ENCODE measurements around the gene BSCL2. TPM values are rescaled to one million over a fixed set of nuclear protein-coding genes. Genes with fewer than 3 reads are reported as not detected.

BSCL2 gene
- total and polyA plus RNA-seq, 2 donors = 29.3 to 76.6 TPM

DNA sequence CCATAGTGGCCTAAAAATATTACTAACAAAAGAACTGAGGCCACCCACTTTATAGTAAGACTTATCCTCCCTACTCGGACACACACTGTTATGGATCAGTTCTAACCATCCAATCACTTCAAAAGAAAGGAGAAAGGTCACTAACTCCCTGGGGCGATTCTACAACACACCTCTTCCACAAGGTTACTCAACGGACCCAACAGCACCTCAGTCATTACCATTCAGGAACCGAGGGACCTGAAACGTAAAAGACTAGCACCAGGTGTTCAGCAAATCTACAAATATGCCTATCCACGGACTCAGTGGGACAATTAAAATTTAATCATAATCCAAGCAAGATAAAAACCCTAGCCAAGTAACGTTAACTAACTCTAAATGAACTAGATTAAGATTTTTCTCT, 18.4 kb upstream of the BSCL2 start:
- H3K4me1 ChIP-seq (ENCODE audit: control insufficient read depth in 2 of 2, insufficient read depth in 2 of 2, low read length in 2 of 2) = peaks cover 13 to 27% of the 10 kb centered on the region in 2 donors
- 3% methylated on average over 7 of the region's 7 CpGs for WGBS
- H3K27ac ChIP-seq (ENCODE audit: low read depth in 1 of 2, low read length in 1 of 2) = peak overlapping the region in 1 of 2 donors; percentile 100
- H3K4me3 ChIP-seq (ENCODE audit: low read length in 2 of 2) = peak overlapping the region; percentile 65 to 78
- peak in 1 of 9 donors; percentile 18 for DNase-seq (ENCODE audit: low read depth in 6 of 9, low spot score in 9 of 9)
- no peaks in the 10 kb centered on the region for H3K9me3 ChIP-seq (ENCODE audit: control insufficient read depth in 2 of 2, insufficient read depth in 1 of 2, low read length in 1 of 2)
- H3K27me3 ChIP-seq (ENCODE audit: control insufficient read depth in 2 of 2, insufficient read depth in 1 of 2, low read length in 1 of 2) = no peaks in the 10 kb centered on the region
- peaks cover 34 to 58% of the 10 kb centered on the region in 2 donors for H3K36me3 ChIP-seq (ENCODE audit: control insufficient read depth in 2 of 2, insufficient read depth in 2 of 2, low read length in 1 of 2)

DNA sequence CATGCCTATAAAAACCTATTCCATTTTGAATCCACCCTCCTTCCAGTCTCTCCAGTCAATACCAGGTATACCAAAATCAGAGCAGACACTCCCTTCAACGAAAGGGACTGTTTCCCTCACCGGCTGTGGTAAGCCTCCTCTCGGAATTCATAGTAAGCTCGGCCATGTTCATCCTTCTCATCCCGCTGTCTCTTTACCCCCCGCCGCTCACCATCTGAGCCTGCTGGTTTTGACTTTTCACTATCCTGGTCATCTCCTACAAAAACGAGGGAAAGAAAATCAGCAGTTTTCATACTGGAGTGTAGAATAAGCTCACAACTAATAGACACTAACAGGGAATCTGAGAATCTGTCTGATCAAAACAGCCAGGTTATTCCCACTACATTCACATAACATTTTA, 16.9 kb upstream of the BSCL2 start:
- WGBS = 90% methylated on average over 8 of the region's 8 CpGs
- peaks cover 6 to 13% of the 10 kb centered on the region in 2 donors for H3K4me1 ChIP-seq (ENCODE audit: control insufficient read depth in 2 of 2, insufficient read depth in 2 of 2, low read length in 2 of 2)

DNA sequence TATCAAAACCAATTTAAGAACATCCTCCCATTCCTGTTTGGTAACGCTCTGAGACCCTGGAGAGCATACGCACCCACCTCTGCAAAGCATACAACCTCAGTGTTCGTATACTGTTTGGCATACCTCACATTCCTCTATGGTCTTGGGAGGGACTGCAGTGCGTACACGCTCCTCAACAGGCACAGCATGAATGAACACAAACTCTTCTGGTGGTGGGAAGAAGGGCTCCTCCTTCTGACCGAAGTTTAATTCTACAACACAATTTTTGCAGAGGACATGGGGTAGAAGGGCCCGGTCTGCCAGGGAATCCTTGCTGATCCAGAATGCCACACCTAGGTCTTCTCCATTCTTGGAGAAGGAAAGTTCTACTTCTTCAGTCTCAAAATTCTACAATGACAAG, 14.8 kb upstream of the BSCL2 start:
- peaks cover 6 to 11% of the 10 kb centered on the region in 2 donors for H3K4me1 ChIP-seq (ENCODE audit: control insufficient read depth in 2 of 2, insufficient read depth in 2 of 2, low read length in 2 of 2)

More for the DNA sequence above, 16.9 kb upstream of the BSCL2 start:
- H3K27ac ChIP-seq (ENCODE audit: low read depth in 1 of 2, low read length in 1 of 2) = no peak overlapping the region
- peaks cover 48 to 67% of the 10 kb centered on the region in 2 donors for H3K36me3 ChIP-seq (ENCODE audit: control insufficient read depth in 2 of 2, insufficient read depth in 2 of 2, low read length in 1 of 2)
- peak overlapping the region in 1 of 2 donors; percentile 78 for H3K4me3 ChIP-seq (ENCODE audit: low read length in 2 of 2)
- DNase-seq (ENCODE audit: low read depth in 6 of 9, low spot score in 9 of 9) = no peak
- H3K27me3 ChIP-seq (ENCODE audit: control insufficient read depth in 2 of 2, insufficient read depth in 1 of 2, low read length in 1 of 2) = no peaks in the 10 kb centered on the region
- H3K9me3 ChIP-seq (ENCODE audit: control insufficient read depth in 2 of 2, insufficient read depth in 1 of 2, low read length in 1 of 2) = no peaks in the 10 kb centered on the region

DNA sequence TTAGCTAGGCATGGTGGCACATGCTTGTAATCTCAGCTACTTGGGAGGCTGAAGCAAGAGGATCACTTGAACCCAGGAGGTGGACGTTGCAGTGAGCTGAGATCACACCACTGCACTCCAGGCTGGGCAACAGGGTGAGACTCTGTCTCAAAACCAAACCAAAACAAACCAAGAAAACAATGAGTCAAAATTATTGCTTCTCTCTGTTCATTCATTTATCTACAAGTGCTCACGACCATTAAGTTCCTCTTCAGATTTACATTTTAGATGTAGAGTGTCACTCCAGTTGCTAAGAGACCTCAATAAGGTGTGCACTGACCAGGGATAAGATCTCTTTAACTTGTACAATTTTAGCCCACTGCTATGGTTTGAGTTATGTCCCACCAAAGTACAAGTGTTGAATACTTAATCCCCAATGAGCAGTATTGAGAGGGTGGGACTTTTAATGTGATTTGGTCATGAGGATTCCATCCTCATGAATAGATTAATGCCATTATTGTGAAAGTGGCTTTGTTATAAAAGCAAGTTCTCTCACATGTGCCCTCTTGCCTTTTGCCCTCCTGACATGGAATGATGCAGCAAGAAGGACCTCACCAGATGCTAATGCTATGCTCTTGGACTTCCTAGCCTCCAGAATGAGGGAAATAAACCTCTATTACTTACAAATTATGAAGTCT, 12.2 kb upstream of the BSCL2 start:
- H3K27ac ChIP-seq (ENCODE audit: low read depth in 1 of 2, low read length in 1 of 2) = no peak overlapping the region
- H3K36me3 ChIP-seq (ENCODE audit: control insufficient read depth in 2 of 2, insufficient read depth in 2 of 2, low read length in 1 of 2) = peaks cover 81 to 99% of the 10 kb centered on the region in 2 donors
- H3K9me3 ChIP-seq (ENCODE audit: control insufficient read depth in 2 of 2, insufficient read depth in 1 of 2, low read length in 1 of 2) = peaks cover 0 to 3% of the 10 kb centered on the region in 2 donors
- WGBS = 94% methylated on average over 2 of the region's 2 CpGs
- no peak overlapping the region for H3K4me3 ChIP-seq (ENCODE audit: low read length in 2 of 2)
- no peak for DNase-seq (ENCODE audit: low read depth in 6 of 9, low spot score in 9 of 9)
- H3K27me3 ChIP-seq (ENCODE audit: control insufficient read depth in 2 of 2, insufficient read depth in 1 of 2, low read length in 1 of 2) = no peaks in the 10 kb centered on the region
- H3K4me1 ChIP-seq (ENCODE audit: control insufficient read depth in 2 of 2, insufficient read depth in 2 of 2, low read length in 2 of 2) = peaks cover 0 to 4% of the 10 kb centered on the region in 2 donors

More for the DNA sequence above, 14.8 kb upstream of the BSCL2 start:
- Histone ChIP-seq H3K9me3 (ENCODE audit: control insufficient read depth in 2 of 2, insufficient read depth in 1 of 2, low read length in 1 of 2) (no peaks in the 10 kb centered on the region), H3K27ac (ENCODE audit: low read depth in 1 of 2, low read length in 1 of 2) (no peak overlapping the region), H3K36me3 (ENCODE audit: control insufficient read depth in 2 of 2, insufficient read depth in 2 of 2, low read length in 1 of 2) (peaks cover 62 to 88% of the 10 kb centered on the region in 2 donors), H3K27me3 (ENCODE audit: control insufficient read depth in 2 of 2, insufficient read depth in 1 of 2, low read length in 1 of 2) (no peaks in the 10 kb centered on the region), H3K4me3 (ENCODE audit: low read length in 2 of 2) (no peak overlapping the region)
- WGBS = 94% methylated on average over 7 of the region's 7 CpGs
- no peak for DNase-seq (ENCODE audit: low read depth in 6 of 9, low spot score in 9 of 9)

DNA sequence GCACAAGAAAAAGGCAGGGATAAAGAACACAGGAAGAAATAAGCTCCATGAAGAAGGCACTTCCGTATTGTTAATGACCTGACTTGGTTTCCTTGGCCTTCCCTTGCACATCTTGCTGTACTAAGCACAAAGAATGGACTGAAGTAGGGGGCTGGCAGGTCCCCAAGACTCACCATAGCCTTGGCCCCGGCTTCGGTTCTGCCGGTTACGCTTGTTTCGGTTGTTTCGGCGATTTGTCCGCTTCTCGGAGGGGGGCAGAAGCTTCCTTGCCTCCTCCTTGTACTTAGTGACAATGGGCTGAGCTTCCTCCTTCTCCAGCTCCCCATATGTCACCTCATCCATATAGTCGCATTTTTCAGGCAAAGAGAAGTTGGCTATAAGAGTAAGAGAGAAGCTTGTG, 9.6 kb upstream of the BSCL2 start:
- Histone ChIP-seq H3K27ac (ENCODE audit: low read depth in 1 of 2, low read length in 1 of 2) (no peak overlapping the region), H3K27me3 (ENCODE audit: control insufficient read depth in 2 of 2, insufficient read depth in 1 of 2, low read length in 1 of 2) (no peaks in the 10 kb centered on the region), H3K4me3 (ENCODE audit: low read length in 2 of 2) (no peak overlapping the region), H3K36me3 (ENCODE audit: control insufficient read depth in 2 of 2, insufficient read depth in 2 of 2, low read length in 1 of 2) (peaks cover 79 to 98% of the 10 kb centered on the region in 2 donors), H3K9me3 (ENCODE audit: control insufficient read depth in 2 of 2, insufficient read depth in 1 of 2, low read length in 1 of 2) (peaks cover 0 to 3% of the 10 kb centered on the region in 2 donors), H3K4me1 (ENCODE audit: control insufficient read depth in 2 of 2, insufficient read depth in 2 of 2, low read length in 2 of 2) (no peaks in the 10 kb centered on the region)
- no peak for DNase-seq (ENCODE audit: low read depth in 6 of 9, low spot score in 9 of 9)
- WGBS = 97% methylated on average over 11 of the region's 11 CpGs

DNA sequence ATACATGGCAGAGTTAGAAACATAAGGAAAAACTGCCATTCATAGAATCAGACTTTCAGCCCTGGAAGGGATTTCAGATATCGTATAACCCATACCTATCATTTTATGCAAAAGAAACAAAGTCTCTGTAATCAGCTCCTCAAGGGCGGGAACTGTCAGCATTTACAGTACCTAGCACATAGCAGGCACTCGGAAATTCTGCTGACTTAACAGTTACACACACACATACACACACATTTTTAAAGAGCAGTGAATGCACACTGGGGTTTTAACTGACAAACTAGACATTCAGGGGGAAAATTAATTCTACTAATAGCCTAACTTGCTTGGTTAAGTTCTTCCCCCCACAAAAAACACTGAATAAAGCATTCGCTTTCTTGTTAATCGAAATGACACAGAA, 9.0 kb upstream of the BSCL2 start:
- Histone ChIP-seq H3K27ac (ENCODE audit: low read depth in 1 of 2, low read length in 1 of 2) (no peak overlapping the region), H3K4me1 (ENCODE audit: control insufficient read depth in 2 of 2, insufficient read depth in 2 of 2, low read length in 2 of 2) (no peaks in the 10 kb centered on the region), H3K27me3 (ENCODE audit: control insufficient read depth in 2 of 2, insufficient read depth in 1 of 2, low read length in 1 of 2) (no peaks in the 10 kb centered on the region), H3K9me3 (ENCODE audit: control insufficient read depth in 2 of 2, insufficient read depth in 1 of 2, low read length in 1 of 2) (peaks cover 0 to 3% of the 10 kb centered on the region in 2 donors), H3K36me3 (ENCODE audit: control insufficient read depth in 2 of 2, insufficient read depth in 2 of 2, low read length in 1 of 2) (peaks cover 76 to 98% of the 10 kb centered on the region in 2 donors), H3K4me3 (ENCODE audit: low read length in 2 of 2) (no peak overlapping the region)
- 97% methylated on average over 5 of the region's 5 CpGs for WGBS
- DNase-seq (ENCODE audit: low read depth in 6 of 9, low spot score in 9 of 9) = no peak

DNA sequence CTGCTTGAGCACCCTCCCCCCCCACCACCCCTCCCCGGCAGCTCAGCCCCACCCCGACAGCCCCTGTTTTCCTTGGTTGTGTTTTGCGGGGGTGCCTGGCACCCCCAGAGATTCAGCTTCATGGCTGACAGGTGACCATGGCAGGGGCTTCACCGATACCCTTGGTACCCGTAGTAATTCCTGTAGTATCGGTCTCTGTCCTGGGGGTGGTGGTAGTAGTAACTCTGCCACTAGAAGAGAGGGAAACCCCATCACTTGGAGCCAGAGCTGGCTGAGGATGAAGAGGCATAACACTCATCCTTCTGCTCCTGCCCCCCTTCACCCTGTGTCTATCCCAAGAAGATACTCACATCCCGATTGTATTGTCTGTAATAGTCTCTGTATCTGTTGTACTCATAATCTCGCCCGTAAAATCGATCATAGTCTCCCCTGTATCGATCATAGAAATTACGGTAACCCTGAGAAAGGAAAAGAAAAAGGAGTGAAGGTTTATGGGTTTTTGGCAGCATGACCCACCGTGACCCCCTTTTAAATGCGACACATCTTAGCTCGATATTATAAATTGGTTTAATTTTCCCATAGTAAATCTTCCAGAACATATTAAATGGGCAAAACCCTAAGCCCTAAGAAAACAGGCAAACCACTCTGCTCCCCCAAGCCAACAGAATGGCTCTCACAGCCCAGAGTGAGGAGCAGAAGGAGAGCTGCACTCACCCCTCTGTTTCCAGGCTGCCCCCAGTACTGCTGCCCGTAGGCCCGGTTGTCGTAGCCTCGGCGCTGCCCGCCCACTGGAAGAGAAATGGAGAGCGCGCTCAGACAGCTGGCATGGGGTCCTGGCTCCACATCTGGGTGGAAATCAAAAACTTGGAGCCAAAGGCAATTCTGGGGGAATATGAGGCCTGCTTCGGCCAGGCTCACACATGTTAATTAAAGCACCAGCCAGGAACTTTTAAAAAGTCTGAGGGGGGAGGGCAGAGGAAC, 8.2 kb upstream of the BSCL2 start:
- Histone ChIP-seq H3K4me1 (ENCODE audit: control insufficient read depth in 2 of 2, insufficient read depth in 2 of 2, low read length in 2 of 2) (peaks cover 0 to under 1% of the 10 kb centered on the region in 2 donors), H3K27ac (ENCODE audit: low read depth in 1 of 2, low read length in 1 of 2) (no peak overlapping the region), H3K36me3 (ENCODE audit: control insufficient read depth in 2 of 2, insufficient read depth in 2 of 2, low read length in 1 of 2) (peaks cover 72 to 97% of the 10 kb centered on the region in 2 donors), H3K4me3 (ENCODE audit: low read length in 2 of 2) (no peak overlapping the region), H3K27me3 (ENCODE audit: control insufficient read depth in 2 of 2, insufficient read depth in 1 of 2, low read length in 1 of 2) (no peaks in the 10 kb centered on the region), H3K9me3 (ENCODE audit: control insufficient read depth in 2 of 2, insufficient read depth in 1 of 2, low read length in 1 of 2) (peaks cover 0 to 3% of the 10 kb centered on the region in 2 donors)
- DNase-seq (ENCODE audit: low read depth in 6 of 9, low spot score in 9 of 9) = no peak
- WGBS = 98% methylated on average over 24 of the region's 24 CpGs

DNA sequence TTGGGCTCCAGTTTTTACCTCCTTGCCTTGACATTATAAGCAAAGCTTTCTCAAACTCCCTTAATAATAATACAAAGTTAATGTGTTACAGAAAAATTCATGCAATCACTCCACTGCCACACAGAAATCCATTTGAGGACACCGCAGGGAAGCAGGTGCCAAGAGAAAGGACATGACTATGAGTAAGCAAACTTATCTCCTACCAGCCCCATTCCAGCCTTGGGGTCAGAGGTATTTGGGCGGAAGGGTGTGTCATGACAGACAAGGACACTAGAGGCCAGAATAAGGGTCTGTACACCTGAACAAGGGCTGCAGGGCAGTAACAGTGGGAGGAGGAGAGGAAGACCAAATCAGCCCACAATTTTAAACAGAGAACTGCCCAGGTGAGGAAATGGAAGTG, 6.1 kb upstream of the BSCL2 start:
- H3K4me3 ChIP-seq (ENCODE audit: low read length in 2 of 2) = no peak overlapping the region
- no peak overlapping the region for H3K27ac ChIP-seq (ENCODE audit: low read depth in 1 of 2, low read length in 1 of 2)
- WGBS = 96% methylated on average over 2 of the region's 2 CpGs
- no peak for DNase-seq (ENCODE audit: low read depth in 6 of 9, low spot score in 9 of 9)
- peaks cover 0 to 3% of the 10 kb centered on the region in 2 donors for H3K9me3 ChIP-seq (ENCODE audit: control insufficient read depth in 2 of 2, insufficient read depth in 1 of 2, low read length in 1 of 2)
- peaks cover 9 to 18% of the 10 kb centered on the region in 2 donors for H3K4me1 ChIP-seq (ENCODE audit: control insufficient read depth in 2 of 2, insufficient read depth in 2 of 2, low read length in 2 of 2)
- H3K36me3 ChIP-seq (ENCODE audit: control insufficient read depth in 2 of 2, insufficient read depth in 2 of 2, low read length in 1 of 2) = peaks cover 56 to 81% of the 10 kb centered on the region in 2 donors
- no peaks in the 10 kb centered on the region for H3K27me3 ChIP-seq (ENCODE audit: control insufficient read depth in 2 of 2, insufficient read depth in 1 of 2, low read length in 1 of 2)

DNA sequence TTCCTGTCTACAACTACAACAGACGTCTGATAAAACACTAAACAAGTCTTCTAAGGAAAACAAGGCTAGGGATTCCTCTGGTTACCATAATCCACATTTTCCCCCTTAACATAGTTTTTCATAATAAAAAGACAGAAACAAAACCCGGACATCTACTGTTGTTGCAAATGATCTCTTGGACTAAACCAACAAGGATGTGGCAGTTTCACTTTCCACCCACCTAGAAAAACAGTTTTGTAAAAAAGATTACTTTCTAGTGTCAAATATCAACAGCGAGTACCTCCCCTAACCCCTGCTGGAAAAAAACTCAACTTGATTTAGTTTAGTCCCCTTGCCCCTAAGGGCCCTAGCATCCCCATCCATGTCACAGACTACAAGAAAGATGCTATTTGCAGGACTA, 5.6 kb upstream of the BSCL2 start:
- peaks cover 54 to 77% of the 10 kb centered on the region in 2 donors for H3K36me3 ChIP-seq (ENCODE audit: control insufficient read depth in 2 of 2, insufficient read depth in 2 of 2, low read length in 1 of 2)
- H3K4me3 ChIP-seq (ENCODE audit: low read length in 2 of 2) = no peak overlapping the region
- H3K27me3 ChIP-seq (ENCODE audit: control insufficient read depth in 2 of 2, insufficient read depth in 1 of 2, low read length in 1 of 2) = no peaks in the 10 kb centered on the region
- peaks cover 14 to 23% of the 10 kb centered on the region in 2 donors for H3K4me1 ChIP-seq (ENCODE audit: control insufficient read depth in 2 of 2, insufficient read depth in 2 of 2, low read length in 2 of 2)
- H3K27ac ChIP-seq (ENCODE audit: low read depth in 1 of 2, low read length in 1 of 2) = peak overlapping the region in 1 of 2 donors; percentile 9
- WGBS = 95% methylated on average over 3 of the region's 3 CpGs
- DNase-seq (ENCODE audit: low read depth in 6 of 9, low spot score in 9 of 9) = no peak
- H3K9me3 ChIP-seq (ENCODE audit: control insufficient read depth in 2 of 2, insufficient read depth in 1 of 2, low read length in 1 of 2) = peaks cover 0 to 3% of the 10 kb centered on the region in 2 donors
